Naive thymus-derived CD8-positive, alpha-beta T cell (primary cell): Measurements from ENCODE around the gene MYOM1. TPM values are rescaled to one million over a fixed set of nuclear protein-coding genes. Genes with fewer than 3 reads are reported as not detected.
A peak's percentile ranks its signal among the peaks of the same experiment; 100 is the strongest.

Experiments used
- ATAC-seq, 2 donors: fragments of 150-1000 bp; cut with Tn5 transposase in 1 of 2; sonication (Bioruptor Pico), chemical (Tn5 transposase) in 1 of 2; 1 replicate in 1 of 2; 2 replicates in 1 of 2; pipeline ENCODE4 v1.10.0; 2021; ENCODE audit warnings: mild to moderate bottlenecking in 2 of 2, moderate library complexity in 2 of 2
- POLR2A ChIA-PET: fragments of 350-600 bp; sonication (Branson Sonifier 250); formaldehyde crosslinking; loops from one replicate; lab custom pipeline; 2021; ENCODE audit warnings: antibody characterized with exemption; lab: Charles Lee
- DNase-seq, 10 donors: peaks; one replicate each; pipeline versions ENCODE4 v3.0.0 to v3.0.0-alpha.2; 2020 to 2022
- H3K27ac Mint-ChIP-seq, 10 donors: one replicate each; pipeline ENCODE4 v1.8.0; 2020 to 2022; ENCODE audit warnings: mild to moderate bottlenecking in 10 of 10, mixed read lengths in 10 of 10, moderate library complexity in 4 of 10, inconsistent platforms in 1 of 10
- H3K27me3 Mint-ChIP-seq, 5 donors: one replicate each; pipeline ENCODE4 v1.8.0; 2021 to 2022; ENCODE audit warnings: mixed read lengths in 5 of 5
- H3K36me3 Mint-ChIP-seq, 3 donors: one replicate each; pipeline ENCODE4 v1.8.0; 2020 to 2022; ENCODE audit warnings: mixed read lengths in 3 of 3, mild to moderate bottlenecking in 2 of 3, inconsistent platforms in 1 of 3
- H3K4me1 Mint-ChIP-seq, 4 donors: one replicate each; pipeline ENCODE4 v1.8.0; 2021 to 2022; ENCODE audit warnings: mixed read lengths in 4 of 4
- H3K4me3 Mint-ChIP-seq, 10 donors: one replicate each; pipeline ENCODE4 v1.8.0; 2020 to 2022; ENCODE audit warnings: mild to moderate bottlenecking in 10 of 10, mixed read lengths in 10 of 10, moderate library complexity in 6 of 10, inconsistent platforms in 1 of 10
- H3K9me3 Mint-ChIP-seq, 9 donors: one replicate each; pipeline ENCODE4 v1.8.0; 2020 to 2022; ENCODE audit warnings: mixed read lengths in 9 of 9, mild to moderate bottlenecking in 3 of 9, inconsistent platforms in 1 of 9, moderate library complexity in 1 of 9
- polyA plus RNA-seq, 3 donors: library from polyadenylated mRNA; unstranded; fragments of 300-500 nt; fragmentation: Illumina TruSeq; gene quantifications; one replicate each; pipeline ENCODE4 v1.2.3, GENCODE V29; 2021
- total RNA-seq, 8 experiments: library from RNA in 2 of 8; stranded (reverse) in 2 of 8; gene quantifications; one replicate each; pipeline ENCODE4 v1.2.3 and lab custom pipeline; 2021 to 2026

MYOM1 gene
- total RNA-seq (1 to 10 TPM; 5.5 to 5.6 TPM), polyA plus RNA-seq (1 to 10 TPM in 1 of 3 donors, under 1 TPM in 2; 0.52 to 1.5 (median 0.88) TPM), total RNA-seq (lab: John Stamatoyannopoulos, UW) (1.6 to 24.6 (median 11.5) reads per million in 6 experiments)

DNA sequence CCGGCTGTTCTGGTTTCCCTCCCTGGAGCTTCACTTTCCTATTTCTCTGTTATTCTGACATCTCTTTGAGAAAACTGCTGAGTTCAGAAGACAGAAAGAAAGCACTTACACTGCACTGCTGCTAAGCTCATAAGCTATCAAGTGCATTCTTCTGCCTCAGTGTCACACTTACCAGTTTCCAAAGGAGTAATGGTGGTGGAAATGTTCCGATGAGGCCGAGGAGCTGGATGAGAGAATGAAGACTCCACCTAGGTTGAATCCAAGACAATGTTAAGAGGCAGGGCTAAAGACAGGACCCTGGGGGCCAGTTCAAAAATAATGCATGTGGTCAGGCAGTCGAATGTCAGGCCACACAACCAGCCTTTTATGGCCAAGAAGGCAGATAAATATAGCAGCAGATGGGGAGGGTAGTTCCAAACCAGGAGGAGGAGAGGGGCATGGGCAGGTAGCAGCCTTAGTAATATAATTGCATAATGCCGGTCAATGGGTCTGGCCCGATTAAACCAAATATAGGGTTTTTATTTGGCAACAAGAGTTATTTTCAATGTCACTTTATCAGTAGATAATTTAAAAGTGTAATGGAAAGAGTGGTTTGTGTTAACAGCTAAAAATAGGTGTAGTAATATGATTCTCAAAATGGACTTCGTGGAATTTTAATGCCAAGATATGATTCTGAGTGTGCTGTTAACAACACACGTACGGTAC lies at the start of gene MYOM1:
TSS of gene MYOM1 (minus strand) at position 338 of the 705 bp plus-strand sequence. CDS start 4,745 bp downstream, outside the sequence.
- Mint-ChIP-seq H3K4me1 (peaks cover 0 to 6% (median 1%) of the 10 kb centered on the region in 4 donors), H3K9me3 (no peaks in the 10 kb centered on the region), H3K4me3 (no peak within 1 kb of the TSS), H3K27ac (peak within 1 kb of the TSS in 1 of 10 donors; percentile 74), H3K36me3 (peaks cover 0 to 2% (median 0%) of the 10 kb centered on the region in 3 donors), H3K27me3 (no peaks in the 10 kb centered on the region)
- DNase-seq (no peak), ATAC-seq (no peak)
- POLR2A ChIA-PET, result no interaction called here

- Mint-ChIP-seq H3K4me1 (peaks cover 47 to 85% (median 80%) of the 10 kb centered on the region in 4 donors), H3K27ac (peak overlapping the region; percentile 66 to 86 (median 79)), H3K36me3 (peaks cover 0 to 24% (median 2%) of the 10 kb centered on the region in 3 donors), H3K27me3 (no peaks in the 10 kb centered on the region), H3K9me3 (no peaks in the 10 kb centered on the region), H3K4me3 (peak overlapping the region in 8 of 10 donors; percentile 0 to 69 (median 36))
- POLR2A ChIA-PET, result no interaction called here
- no peak for ATAC-seq
- DNase-seq, result no peak
Measured at GRCh38 chr18:3269241-3269913, 49.6 kb upstream of the MYOM1 start.

DNA sequence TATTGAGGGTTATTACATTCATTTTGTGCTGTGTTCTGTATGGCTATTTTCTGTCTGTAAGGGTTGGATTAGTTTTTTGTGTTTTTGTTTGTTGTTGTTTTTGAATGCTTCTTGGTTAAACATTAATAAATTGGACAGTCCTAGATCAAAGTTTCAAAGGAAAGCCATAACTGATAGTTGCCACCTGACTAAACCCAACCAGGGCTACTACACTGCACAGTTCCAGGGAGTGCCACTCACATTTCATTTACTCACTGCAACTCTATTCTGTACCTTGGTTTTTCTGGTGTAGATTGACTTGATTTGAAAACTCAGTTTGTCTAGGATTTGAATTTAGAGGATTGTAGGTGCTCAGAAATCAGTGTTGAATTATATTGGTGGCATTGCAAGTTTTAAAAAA lies 48.5 kb upstream of the MYOM1 start:
- ATAC-seq (no peak), DNase-seq (no peak)
- H3K4me1 Mint-ChIP-seq, result peaks cover 49 to 94% (median 90%) of the 10 kb centered on the region in 4 donors
- H3K27ac Mint-ChIP-seq, result peak overlapping the region; percentile 6 to 86 (median 78)
- no peaks in the 10 kb centered on the region for H3K27me3 Mint-ChIP-seq
- POLR2A ChIA-PET, result no interaction called here
- H3K36me3 Mint-ChIP-seq, result peaks cover 0 to 13% (median 2%) of the 10 kb centered on the region in 3 donors
- peak overlapping the region in 9 of 10 donors; percentile 11 to 69 (median 42) for H3K4me3 Mint-ChIP-seq
- no peaks in the 10 kb centered on the region for H3K9me3 Mint-ChIP-seq

DNA sequence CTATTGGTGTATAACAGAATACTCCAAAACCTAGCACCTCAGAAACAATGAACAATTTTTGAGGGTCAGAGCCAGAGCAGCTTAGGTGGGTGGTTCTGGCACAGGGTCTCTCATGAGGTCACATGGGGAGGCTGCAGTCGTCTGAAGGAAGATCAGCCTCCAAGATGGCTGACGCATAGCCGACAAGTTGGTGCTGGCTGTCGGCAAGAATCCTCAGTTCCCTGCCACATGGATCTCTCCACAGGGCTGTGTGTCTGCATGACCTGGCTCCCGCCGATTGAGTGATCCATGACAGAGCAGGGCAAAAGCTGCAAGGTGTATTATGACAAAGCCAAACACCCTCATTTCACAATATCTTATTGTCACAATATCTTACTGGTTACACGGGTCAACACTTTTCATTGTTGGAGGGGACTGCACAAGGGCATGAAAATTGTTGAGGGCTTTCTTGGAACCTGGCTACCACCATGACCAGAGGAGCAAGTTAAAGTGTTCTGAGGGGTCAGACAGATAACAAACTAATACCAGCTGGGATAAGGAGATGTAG lies 46.4 kb upstream of the MYOM1 start:
- Mint-ChIP-seq H3K4me3 (peak overlapping the region in 9 of 10 donors; percentile 47 to 77 (median 61)), H3K27me3 (no peaks in the 10 kb centered on the region), H3K9me3 (no peaks in the 10 kb centered on the region), H3K27ac (peak overlapping the region; percentile 52 to 90 (median 78)), H3K36me3 (peaks cover 0 to 2% (median 0%) of the 10 kb centered on the region in 3 donors), H3K4me1 (peaks cover 51 to 87% (median 80%) of the 10 kb centered on the region in 4 donors)
- DNase-seq (no peak), ATAC-seq (no peak)
- POLR2A ChIA-PET, result interaction anchor here (1.3 to 5.3 kb wide), 2 partner anchors 14 to 18 kb away, joined by 3 to 45 read pairs; partner anchors contain the start of gene MYL12A

DNA sequence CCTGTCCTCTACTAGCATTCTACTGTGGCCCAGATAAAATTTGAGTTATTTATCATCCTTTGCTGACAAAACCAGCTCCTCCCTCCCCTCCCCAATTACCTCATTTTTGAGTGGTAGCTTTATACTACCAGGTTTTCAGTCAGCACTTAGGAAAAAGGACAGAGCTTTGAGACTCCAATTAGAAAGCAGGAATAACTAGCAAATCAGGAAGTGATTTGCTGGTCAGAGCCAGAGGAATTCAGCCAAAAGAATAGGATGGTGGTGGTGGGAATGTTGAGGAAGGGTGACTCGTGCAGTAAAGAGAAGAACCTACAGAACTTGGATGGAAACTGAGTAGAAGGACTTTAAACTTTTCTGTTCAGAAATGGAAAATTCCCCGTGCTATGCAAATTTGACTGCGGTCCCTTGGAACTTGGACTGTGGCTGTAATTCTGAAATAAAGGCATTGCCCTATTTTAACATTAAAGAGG lies 45.8 kb upstream of the MYOM1 start:
- POLR2A ChIA-PET, result interaction anchor here (1.2 to 5.3 kb wide), 3 partner anchors 13 to 328 kb away, joined by 3 to 45 read pairs (median 3); partner anchors contain the start of gene MYL12A
- ATAC-seq (no peak), DNase-seq (no peak)
- Mint-ChIP-seq H3K4me3 (peak overlapping the region in 9 of 10 donors; percentile 0 to 77 (median 48)), H3K4me1 (peaks cover 53 to 87% (median 80%) of the 10 kb centered on the region in 4 donors), H3K27ac (peak overlapping the region; percentile 2 to 90 (median 72)), H3K27me3 (no peaks in the 10 kb centered on the region), H3K36me3 (peaks cover 0 to 2% (median 0%) of the 10 kb centered on the region in 3 donors), H3K9me3 (no peaks in the 10 kb centered on the region)

- DNase-seq (no peak), ATAC-seq (no peak)
- no peaks in the 10 kb centered on the region for H3K9me3 Mint-ChIP-seq
- peak overlapping the region; percentile 7 to 95 (median 68) for H3K4me3 Mint-ChIP-seq
- H3K27ac Mint-ChIP-seq, result peak overlapping the region in 9 of 10 donors; percentile 2 to 90 (median 53)
- peaks cover 48 to 87% (median 81%) of the 10 kb centered on the region in 4 donors for H3K4me1 Mint-ChIP-seq
- no peaks in the 10 kb centered on the region for H3K27me3 Mint-ChIP-seq
- POLR2A ChIA-PET, result interaction anchor here (1.2 to 5.3 kb wide), 5 partner anchors 11 to 330 kb away, joined by 3 to 45 read pairs (median 3); partner anchors contain the start of gene MYL12A
- peaks cover 0 to 2% (median 0%) of the 10 kb centered on the region in 3 donors for H3K36me3 Mint-ChIP-seq
Measured at GRCh38 chr18:3264362-3264761, 44.6 kb upstream of the MYOM1 start.

- Mint-ChIP-seq H3K36me3 (peaks cover 0 to 5% (median 3%) of the 10 kb centered on the region in 3 donors), H3K4me1 (peaks cover 41 to 87% (median 80%) of the 10 kb centered on the region in 4 donors), H3K4me3 (peak overlapping the region; percentile 88 to 96 (median 92)), H3K9me3 (no peaks in the 10 kb centered on the region), H3K27ac (peak overlapping the region; percentile 89 to 97 (median 93)), H3K27me3 (no peaks in the 10 kb centered on the region)
- POLR2A ChIA-PET, result interaction anchor here (0.5 to 5.3 kb wide), 5 partner anchors 11 to 331 kb away, joined by 3 to 45 read pairs (median 4); partner anchors contain the start of gene MYL12A
- DNase-seq (no peak), ATAC-seq (no peak)
Measured at GRCh38 chr18:3263132-3263700, 43.4 kb upstream of the MYOM1 start.

DNA sequence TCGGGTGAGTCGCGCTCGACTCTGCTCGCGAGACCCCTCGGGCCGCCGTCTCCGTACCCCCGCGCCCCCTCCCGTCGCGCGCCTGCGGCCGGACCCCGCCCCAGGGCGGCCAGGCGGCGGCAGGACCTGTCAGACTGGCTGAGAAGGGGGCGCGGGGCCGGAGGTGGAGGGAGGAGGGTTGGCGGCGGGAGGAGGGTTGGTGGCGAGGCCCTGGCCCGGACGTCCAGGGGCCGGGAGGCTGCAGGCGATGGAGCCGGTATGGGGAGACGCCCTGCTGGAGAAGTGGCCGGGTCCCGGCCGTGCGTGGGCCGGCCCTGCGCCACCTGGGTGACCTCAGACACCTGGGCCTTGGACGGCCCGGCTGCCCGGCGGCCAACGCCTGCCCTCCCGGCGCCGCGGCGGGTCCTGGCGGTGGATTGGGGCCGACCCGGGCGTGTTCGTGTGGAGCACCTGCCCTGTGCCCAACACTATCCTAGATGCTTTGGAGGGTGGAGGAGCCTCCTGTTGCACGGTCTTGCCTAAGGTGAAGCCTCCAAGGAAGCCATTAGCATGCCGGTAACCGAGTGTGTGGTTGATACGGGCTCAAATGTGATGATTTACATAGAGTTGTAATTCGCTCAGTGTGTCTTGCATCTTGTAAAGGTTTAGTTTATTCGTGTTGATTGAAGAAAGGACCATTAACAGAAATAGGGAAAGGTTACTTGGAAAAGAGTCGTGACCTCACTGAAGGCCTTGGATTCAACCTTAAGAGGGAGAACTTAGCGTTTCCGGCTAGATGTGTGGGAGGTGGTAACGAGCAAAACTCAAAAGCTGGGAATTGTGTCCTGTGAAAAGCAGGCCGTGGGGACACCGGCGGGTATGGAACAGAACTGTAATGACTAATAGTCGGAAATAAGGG lies 42.7 kb upstream of the MYOM1 start:
- Mint-ChIP-seq H3K4me3 (peak overlapping the region; percentile 91 to 100 (median 98)), H3K27ac (peak overlapping the region; percentile 89 to 100 (median 99)), H3K4me1 (peaks cover 43 to 89% (median 83%) of the 10 kb centered on the region in 4 donors), H3K27me3 (no peaks in the 10 kb centered on the region), H3K36me3 (peaks cover 4 to 12% (median 10%) of the 10 kb centered on the region in 3 donors), H3K9me3 (no peaks in the 10 kb centered on the region)
- POLR2A ChIA-PET, result interaction anchor here (0.5 to 5.3 kb wide), 20 partner anchors 9 to 403 kb away, joined by 3 to 244 read pairs (median 5); partner anchors contain the start of gene MYL12A
- ATAC-seq (peak; percentile 40 to 47), DNase-seq (peak in 9 of 10 donors; percentile 19 to 63 (median 33))

DNA sequence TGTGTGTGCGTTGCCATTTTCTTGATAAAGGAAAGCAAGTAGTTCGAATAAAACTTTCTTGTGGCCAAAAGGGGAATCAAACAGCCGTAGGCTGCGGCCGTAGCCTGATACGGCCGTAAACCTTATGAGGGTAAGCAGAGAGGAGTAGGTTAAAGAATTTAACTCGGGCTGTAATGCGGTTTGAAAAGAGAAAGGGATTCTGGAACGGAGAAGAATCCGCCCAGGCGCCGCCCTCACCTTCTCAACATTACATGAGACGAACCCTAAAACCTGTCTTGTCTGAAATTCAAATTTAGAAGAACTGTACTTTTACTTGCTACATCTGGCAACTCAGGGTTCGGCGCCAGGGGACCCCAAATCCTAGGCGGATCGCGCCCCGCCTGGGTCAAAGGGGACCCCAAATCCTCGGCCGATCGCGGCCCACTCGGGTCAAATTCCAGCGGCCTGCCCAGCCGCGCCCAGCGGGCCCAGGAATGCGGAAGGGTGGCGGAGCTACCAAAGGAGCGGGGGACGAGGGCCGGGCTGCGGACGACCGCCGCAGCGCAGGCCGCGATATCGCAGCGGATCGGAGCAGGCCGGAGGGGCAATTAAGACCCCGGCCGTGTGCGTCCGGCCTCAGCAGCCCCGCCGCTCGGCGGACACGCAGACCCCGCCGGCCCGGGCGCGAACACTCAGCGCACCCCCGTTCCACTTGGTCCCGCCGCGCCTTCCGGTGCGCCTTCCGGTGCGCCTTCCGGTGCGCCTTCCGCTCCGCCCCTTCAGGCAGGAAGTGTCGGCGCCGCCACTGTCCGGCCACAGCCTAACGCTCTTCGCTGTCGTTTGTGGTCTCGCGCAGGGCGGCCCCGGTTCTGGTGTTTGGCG lies 41.8 kb upstream of the MYOM1 start, which contains the start of gene MYL12B:
TSS of gene MYL12B (plus strand) at position 761 of the 861 bp plus-strand sequence. CDS start 10,766 bp downstream, outside the sequence.
- POLR2A ChIA-PET, result interaction anchor here (0.5 to 3.7 kb wide), 21 partner anchors 10 to 405 kb away, joined by 3 to 244 read pairs (median 5); partner anchors contain the start of gene MYL12A
- Mint-ChIP-seq H3K36me3 (peaks cover 6 to 21% (median 18%) of the 10 kb centered on the region in 3 donors), H3K27me3 (no peaks in the 10 kb centered on the region), H3K4me3 (peak within 1 kb of the TSS; percentile 91 to 100 (median 98)), H3K27ac (peak within 1 kb of the TSS; percentile 97 to 100 (median 99)), H3K9me3 (no peaks in the 10 kb centered on the region), H3K4me1 (peaks cover 40 to 89% (median 84%) of the 10 kb centered on the region in 4 donors)
- ATAC-seq (peak; percentile 73 to 76), DNase-seq (peak; percentile 64 to 94 (median 77))

GRCh38 chr18:3260995-3261372 lies 41.2 kb upstream of the MYOM1 start:
- Mint-ChIP-seq H3K27ac (peak overlapping the region; percentile 97 to 100 (median 99)), H3K4me1 (peaks cover 39 to 89% (median 82%) of the 10 kb centered on the region in 4 donors), H3K4me3 (peak overlapping the region; percentile 91 to 100 (median 98)), H3K36me3 (peaks cover 13 to 27% (median 23%) of the 10 kb centered on the region in 3 donors), H3K9me3 (no peaks in the 10 kb centered on the region), H3K27me3 (no peaks in the 10 kb centered on the region)
- ATAC-seq (peak; percentile 2 to 6), DNase-seq (no peak)
- POLR2A ChIA-PET, result interaction anchor here (0.5 to 3.7 kb wide), 18 partner anchors 10 to 406 kb away, joined by 3 to 244 read pairs (median 5); partner anchors contain the start of gene MYL12A
